ENCODE measurements around the gene UHRF1.

DNA sequence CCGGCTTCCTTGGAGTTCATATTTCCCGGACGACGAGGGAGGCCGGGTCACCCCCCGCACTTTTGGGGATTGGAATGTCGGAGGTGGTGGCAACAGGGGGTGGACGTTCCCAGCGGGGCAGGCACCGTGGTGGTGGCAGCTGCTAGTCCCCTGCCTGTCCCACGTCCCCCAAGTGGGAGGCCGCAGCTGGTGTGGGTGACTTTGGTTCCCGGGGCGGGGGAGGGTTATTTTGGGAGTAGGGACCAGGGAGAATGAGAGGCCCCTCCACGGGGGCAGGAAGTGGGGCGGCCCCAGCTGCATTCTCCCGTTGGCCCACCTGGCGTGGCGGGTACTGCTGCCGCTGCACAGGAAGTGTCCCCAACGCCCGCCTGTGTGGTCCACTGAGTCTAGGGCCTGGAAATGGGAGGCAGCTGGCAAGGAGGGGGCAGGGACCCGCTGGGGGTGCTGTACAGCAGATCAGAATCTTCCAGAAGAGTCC, 30.8 kb upstream of the UHRF1 start:
- TF ChIP-seq RFX5 (IDR thresholded peaks at IDR 0.05; ENCODE audit: low read length) (no peak), FOXM1 (IDR thresholded peaks at IDR 0.05; ENCODE audit: low read depth) (no peak), CHD2 (IDR thresholded peaks at IDR 0.05; ENCODE audit: low read length, partially characterized antibody) (no peak), TCF12 (IDR thresholded peaks at IDR 0.05) (no peak), TEAD4 (IDR thresholded peaks at IDR 0.05; ENCODE audit: borderline replicate concordance, insufficient read depth) (no peak), EP300 (IDR thresholded peaks at IDR 0.05; ENCODE audit: borderline replicate concordance in 1 of 2, low read depth in 1 of 2, low read length in 1 of 2) (no peak), JUND (IDR thresholded peaks at IDR 0.05) (no peak)
- TF ChIP-seq, protein P1, sequence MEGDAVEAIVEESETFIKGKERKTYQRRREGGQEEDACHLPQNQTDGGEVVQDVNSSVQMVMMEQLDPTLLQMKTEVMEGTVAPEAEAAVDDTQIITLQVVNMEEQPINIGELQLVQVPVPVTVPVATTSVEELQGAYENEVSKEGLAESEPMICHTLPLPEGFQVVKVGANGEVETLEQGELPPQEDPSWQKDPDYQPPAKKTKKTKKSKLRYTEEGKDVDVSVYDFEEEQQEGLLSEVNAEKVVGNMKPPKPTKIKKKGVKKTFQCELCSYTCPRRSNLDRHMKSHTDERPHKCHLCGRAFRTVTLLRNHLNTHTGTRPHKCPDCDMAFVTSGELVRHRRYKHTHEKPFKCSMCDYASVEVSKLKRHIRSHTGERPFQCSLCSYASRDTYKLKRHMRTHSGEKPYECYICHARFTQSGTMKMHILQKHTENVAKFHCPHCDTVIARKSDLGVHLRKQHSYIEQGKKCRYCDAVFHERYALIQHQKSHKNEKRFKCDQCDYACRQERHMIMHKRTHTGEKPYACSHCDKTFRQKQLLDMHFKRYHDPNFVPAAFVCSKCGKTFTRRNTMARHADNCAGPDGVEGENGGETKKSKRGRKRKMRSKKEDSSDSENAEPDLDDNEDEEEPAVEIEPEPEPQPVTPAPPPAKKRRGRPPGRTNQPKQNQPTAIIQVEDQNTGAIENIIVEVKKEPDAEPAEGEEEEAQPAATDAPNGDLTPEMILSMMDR (IDR thresholded peaks at IDR 0.05) = no peak
- TF ChIP-seq, protein P2, sequence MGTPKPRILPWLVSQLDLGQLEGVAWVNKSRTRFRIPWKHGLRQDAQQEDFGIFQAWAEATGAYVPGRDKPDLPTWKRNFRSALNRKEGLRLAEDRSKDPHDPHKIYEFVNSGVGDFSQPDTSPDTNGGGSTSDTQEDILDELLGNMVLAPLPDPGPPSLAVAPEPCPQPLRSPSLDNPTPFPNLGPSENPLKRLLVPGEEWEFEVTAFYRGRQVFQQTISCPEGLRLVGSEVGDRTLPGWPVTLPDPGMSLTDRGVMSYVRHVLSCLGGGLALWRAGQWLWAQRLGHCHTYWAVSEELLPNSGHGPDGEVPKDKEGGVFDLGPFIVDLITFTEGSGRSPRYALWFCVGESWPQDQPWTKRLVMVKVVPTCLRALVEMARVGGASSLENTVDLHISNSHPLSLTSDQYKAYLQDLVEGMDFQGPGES (IDR thresholded peaks at IDR 0.05; ENCODE audit: low read depth, low read length) = no peak

Data from SK-N-SH (cell line).